Neural progenitor cell (in vitro differentiated cells): ENCODE measurements around the gene ZBTB20.

ENCODE experiments used
- EZH2 ChIP-seq: fragments of 200-600 bp; sonication (generic); IDR thresholded peaks from 2 replicates; pipeline ENCODE4 v1.6.1; 2017; ENCODE audit warnings: antibody characterized with exemption, mild to moderate bottlenecking, moderate library complexity
- EZH2phosphoT487 ChIP-seq: fragments of 200-600 bp; sonication (generic); IDR thresholded peaks from 2 replicates; pipeline ENCODE4 v1.6.1; 2017; ENCODE audit warnings: antibody characterized with exemption
- TF ChIP-seq, protein P1 (sequence below): fragments of 200-600 bp; sonication (generic); IDR thresholded peaks from 2 replicates; pipeline ENCODE4 v1.5.1; 2017; ENCODE audit warnings: antibody characterized with exemption, mild to moderate bottlenecking

DNA sequence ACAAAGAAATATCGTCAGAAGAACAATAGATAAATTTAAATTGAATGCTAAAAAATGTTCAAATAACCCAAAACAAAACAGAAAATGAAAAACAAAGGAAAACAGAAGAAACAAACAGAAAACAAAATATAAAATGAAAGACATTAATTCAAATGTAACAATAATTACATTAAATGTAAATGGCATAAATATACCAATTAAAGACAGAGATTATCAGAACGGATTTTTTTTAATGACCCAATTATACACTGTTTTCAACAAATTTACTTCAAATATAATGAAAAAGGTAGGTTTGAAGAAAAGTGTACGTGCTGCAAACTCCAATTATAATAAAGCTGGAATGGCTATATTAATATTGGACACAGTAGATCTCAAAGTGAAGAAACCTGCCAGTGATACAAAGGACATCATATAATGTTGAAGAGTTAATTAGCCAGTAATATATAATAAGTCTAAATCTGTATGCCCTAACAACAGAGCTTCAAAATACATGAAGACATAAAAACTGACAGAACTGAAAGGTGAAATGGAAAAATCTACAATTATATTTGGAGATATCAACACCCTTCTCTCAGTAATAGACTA is 193.8 kb downstream of the ZBTB20 start:
- TF ChIP-seq, protein P1, sequence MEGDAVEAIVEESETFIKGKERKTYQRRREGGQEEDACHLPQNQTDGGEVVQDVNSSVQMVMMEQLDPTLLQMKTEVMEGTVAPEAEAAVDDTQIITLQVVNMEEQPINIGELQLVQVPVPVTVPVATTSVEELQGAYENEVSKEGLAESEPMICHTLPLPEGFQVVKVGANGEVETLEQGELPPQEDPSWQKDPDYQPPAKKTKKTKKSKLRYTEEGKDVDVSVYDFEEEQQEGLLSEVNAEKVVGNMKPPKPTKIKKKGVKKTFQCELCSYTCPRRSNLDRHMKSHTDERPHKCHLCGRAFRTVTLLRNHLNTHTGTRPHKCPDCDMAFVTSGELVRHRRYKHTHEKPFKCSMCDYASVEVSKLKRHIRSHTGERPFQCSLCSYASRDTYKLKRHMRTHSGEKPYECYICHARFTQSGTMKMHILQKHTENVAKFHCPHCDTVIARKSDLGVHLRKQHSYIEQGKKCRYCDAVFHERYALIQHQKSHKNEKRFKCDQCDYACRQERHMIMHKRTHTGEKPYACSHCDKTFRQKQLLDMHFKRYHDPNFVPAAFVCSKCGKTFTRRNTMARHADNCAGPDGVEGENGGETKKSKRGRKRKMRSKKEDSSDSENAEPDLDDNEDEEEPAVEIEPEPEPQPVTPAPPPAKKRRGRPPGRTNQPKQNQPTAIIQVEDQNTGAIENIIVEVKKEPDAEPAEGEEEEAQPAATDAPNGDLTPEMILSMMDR: no peak
- no peak for TF ChIP-seq EZH2
- no peak for TF ChIP-seq EZH2phosphoT487
